CD4-positive, alpha-beta memory T cell (primary cell): ENCODE data around the gene SLC10A7. TPM values are rescaled to one million over a fixed set of nuclear protein-coding genes. Genes with fewer than 3 reads are reported as not detected.

ENCODE experiments used
- CTCF ChIA-PET: fragments of 350-600 bp; sonication (Branson Sonifier 250); formaldehyde crosslinking; loops from one replicate; lab custom pipeline; 2021; ENCODE audit warnings: inconsistent platforms; ENCODE audit not compliant: partially characterized antibody; lab: Charles Lee
- POLR2A ChIA-PET: fragments of 350-600 bp; sonication (Branson Sonifier 250); formaldehyde crosslinking; loops from one replicate; lab custom pipeline; 2021; ENCODE audit not compliant: partially characterized antibody; lab: Charles Lee
- DNase-seq, 5 donors: peaks; one replicate each; pipeline versions ENCODE4 v3.0.0 to v3.0.0-alpha.2; 2020 to 2022; ENCODE audit warnings: mixed read lengths in 1 of 5
- H3K27ac ChIP-seq: one replicate; pipeline ENCODE4 v1.7.0; 2013; ENCODE audit warnings: low read depth, low read length
- H3K27me3 ChIP-seq: 2 replicates; pipeline ENCODE4 v1.7.0; 2013; ENCODE audit warnings: mild to moderate bottlenecking, low read length, moderate library complexity; ENCODE audit not compliant: insufficient read depth
- H3K36me3 ChIP-seq: 2 replicates; pipeline ENCODE4 v1.7.0; 2013; ENCODE audit warnings: mild to moderate bottlenecking, low read length, moderate library complexity; ENCODE audit not compliant: insufficient read depth
- H3K4me1 ChIP-seq: 2 replicates; pipeline ENCODE4 v1.7.0; 2013; ENCODE audit warnings: mild to moderate bottlenecking, low read length, moderate library complexity; ENCODE audit not compliant: insufficient read depth
- H3K4me3 ChIP-seq, 2 donors: one replicate each; pipeline ENCODE4 v1.7.0; 2013; ENCODE audit warnings: low read length in 2 of 2, mild to moderate bottlenecking in 1 of 2
- H3K9me3 ChIP-seq, 2 donors: one replicate each; pipeline ENCODE4 v1.7.0; 2013; ENCODE audit warnings: low read length in 2 of 2, control low read depth in 1 of 2; ENCODE audit not compliant: control insufficient read depth in 1 of 2
- H3K27ac Mint-ChIP-seq, 7 donors: one replicate each; pipeline ENCODE4 v1.8.0; 2020 to 2021; ENCODE audit warnings: mixed read lengths in 7 of 7, mild to moderate bottlenecking in 6 of 7, inconsistent platforms in 3 of 7, moderate library complexity in 3 of 7
- H3K27me3 Mint-ChIP-seq, 2 donors: one replicate each; pipeline ENCODE4 v1.8.0; 2020 to 2021; ENCODE audit warnings: mixed read lengths in 2 of 2
- H3K36me3 Mint-ChIP-seq, 2 donors: one replicate each; pipeline ENCODE4 v1.8.0; 2020 to 2021; ENCODE audit warnings: mixed read lengths in 2 of 2, inconsistent platforms in 1 of 2, mild to moderate bottlenecking in 1 of 2
- H3K4me1 Mint-ChIP-seq, 4 donors: one replicate each; pipeline ENCODE4 v1.8.0; 2020 to 2021; ENCODE audit warnings: mixed read lengths in 4 of 4, mild to moderate bottlenecking in 1 of 4
- H3K4me3 Mint-ChIP-seq, 8 donors: one replicate each; pipeline ENCODE4 v1.8.0; 2020 to 2021; ENCODE audit warnings: mixed read lengths in 8 of 8, mild to moderate bottlenecking in 7 of 8, moderate library complexity in 6 of 8, inconsistent platforms in 3 of 8
- H3K9me3 Mint-ChIP-seq, 8 donors: one replicate each; pipeline ENCODE4 v1.8.0; 2020 to 2021; ENCODE audit warnings: mixed read lengths in 8 of 8, mild to moderate bottlenecking in 5 of 8, inconsistent platforms in 3 of 8, moderate library complexity in 1 of 8
- intact Hi-C: fragments of 100-400 bp; cut with micrococcal nuclease; formaldehyde crosslinking; loops from one replicate; pipeline ENCODE4 v1.15.1; 2023
- microRNA-seq: library from miRNA; unstranded; fragments of <30 nt; microRNA quantifications from one replicate; pipeline ENCODE4 v1.2.0, GENCODE V29; 2021; ENCODE audit warnings: borderline replicate concordance, borderline number of aligned reads, borderline microRNAs expressed, mixed read lengths
- polyA plus RNA-seq, 2 donors: library from polyadenylated mRNA; unstranded; fragments of 300-500 nt; fragmentation: Illumina TruSeq; gene quantifications; one replicate each; pipeline ENCODE4 v1.2.3, GENCODE V29; 2021
- total RNA-seq, 2 experiments: library from RNA; stranded (reverse); gene quantifications; one replicate each; pipeline ENCODE4 v1.2.3, GENCODE V29; 2021

Gene SLC10A7
- total and polyA plus RNA-seq, 4 experiments from 2014 or later: 9.0 to 17.7 (median 10.1) TPM

- Mint-ChIP-seq H3K36me3 (peaks cover 0 to 2% of the 10 kb centered on the region in 2 donors), H3K4me1 (no peaks in the 10 kb centered on the region), H3K4me3 (no peak overlapping the region), H3K27ac (no peak overlapping the region), H3K9me3 (no peaks in the 10 kb centered on the region), H3K27me3 (peaks cover 2 to 12% of the 10 kb centered on the region in 2 donors)
- Histone ChIP-seq H3K36me3 (no peaks in the 10 kb centered on the region), H3K27me3 (no peaks in the 10 kb centered on the region), H3K4me3 (no peak overlapping the region), H3K9me3 (no peaks in the 10 kb centered on the region), H3K4me1 (no peaks in the 10 kb centered on the region), H3K27ac (no peak overlapping the region)
- ChIA-PET POLR2A (no interaction called here), CTCF (no interaction called here)
- intact Hi-C loops: no loop called here
- DNase-seq: no peak
Observed at GRCh38 chr4:146211440-146211839, 310.3 kb downstream of the SLC10A7 start.

- Mint-ChIP-seq H3K4me1 (no peaks in the 10 kb centered on the region), H3K27ac (peak overlapping the region in 1 of 7 donors; percentile 6), H3K27me3 (peaks cover 2 to 12% of the 10 kb centered on the region in 2 donors), H3K36me3 (peaks cover 0 to 2% of the 10 kb centered on the region in 2 donors), H3K9me3 (no peaks in the 10 kb centered on the region), H3K4me3 (no peak overlapping the region)
- H3K27ac ChIP-seq: no peak overlapping the region
- ChIA-PET CTCF (no interaction called here), POLR2A (no interaction called here)
- H3K4me1 ChIP-seq: no peaks in the 10 kb centered on the region
- intact Hi-C loops: no loop called here
- DNase-seq: no peak
- H3K36me3 ChIP-seq: no peaks in the 10 kb centered on the region
- no peaks in the 10 kb centered on the region for H3K9me3 ChIP-seq
- H3K27me3 ChIP-seq: no peaks in the 10 kb centered on the region
- no peak overlapping the region for H3K4me3 ChIP-seq
Observed at GRCh38 chr4:146210890-146211289, 310.9 kb downstream of the SLC10A7 start.

GRCh38 chr4:146207410-146207809 lies 314.3 kb downstream of the SLC10A7 start:
- no peak for DNase-seq
- Histone ChIP-seq H3K4me1 (no peaks in the 10 kb centered on the region), H3K4me3 (no peak overlapping the region), H3K27me3 (no peaks in the 10 kb centered on the region), H3K36me3 (no peaks in the 10 kb centered on the region), H3K27ac (no peak overlapping the region), H3K9me3 (no peaks in the 10 kb centered on the region)
- Mint-ChIP-seq H3K36me3 (peaks cover 5 to 24% of the 10 kb centered on the region in 2 donors), H3K27me3 (peaks cover 2 to 10% of the 10 kb centered on the region in 2 donors), H3K9me3 (peaks cover 0 to 5% (median 3%) of the 10 kb centered on the region in 8 donors), H3K4me1 (no peaks in the 10 kb centered on the region), H3K27ac (no peak overlapping the region), H3K4me3 (no peak overlapping the region)
- ChIA-PET CTCF (no interaction called here), POLR2A (no interaction called here)
- intact Hi-C loops: no loop called here

Small RNA genes within 50 kb of the gene (microRNA-seq; reads per million reads assigned to microRNA genes)
- not detected for gene MIR7849

Other genes starting within 250 kb of the SLC10A7 start
- not detected for gene POU4F2, start 117.0 kb upstream of the SLC10A7 start, total RNA-seq
- not detected for gene POU4F2, start 117.0 kb upstream of the SLC10A7 start, polyA plus RNA-seq